ENCODE results near the gene LDB2. TPM values are rescaled to one million over a fixed set of nuclear protein-coding genes. Genes with fewer than 3 reads are reported as not detected.

LDB2 gene
- total RNA-seq, 6 experiments from 2014 or later: 24.2 to 40.4 (median 31.7) TPM

GRCh38 chr4:16608123-16608522 lies 290.3 kb downstream of the LDB2 start:
- Mint-ChIP-seq H3K4me3 (no peak overlapping the region), H3K27me3 (ENCODE audit: insufficient read depth) (no peaks in the 10 kb centered on the region), H3K36me3 (ENCODE audit: low read depth) (no peaks in the 10 kb centered on the region), H3K4me1 (ENCODE audit: low read depth) (peaks cover 27% of the 10 kb centered on the region), H3K9me3 (no peaks in the 10 kb centered on the region), H3K27ac (peak overlapping the region; percentile 25; the same call in 1 of the 2 replicates)
- DNase-seq: peak; percentile 6
- TF ChIP-seq CTCF (IDR thresholded peaks at IDR 0.05): no peak

GRCh38 chr4:16607241-16608066 lies 291.0 kb downstream of the LDB2 start:
- Mint-ChIP-seq H3K4me1 (ENCODE audit: low read depth) (peaks cover 27% of the 10 kb centered on the region), H3K4me3 (no peak overlapping the region), H3K27ac (peak overlapping the region; percentile 32), H3K36me3 (ENCODE audit: low read depth) (no peaks in the 10 kb centered on the region), H3K27me3 (ENCODE audit: insufficient read depth) (no peaks in the 10 kb centered on the region), H3K9me3 (no peaks in the 10 kb centered on the region)
- no peak for DNase-seq
- TF ChIP-seq CTCF (IDR thresholded peaks at IDR 0.05): no peak

- no peak for TF ChIP-seq CTCF (IDR thresholded peaks at IDR 0.05)
- no peak for DNase-seq
- H3K4me1 Mint-ChIP-seq (ENCODE audit: low read depth): peaks cover 27% of the 10 kb centered on the region
- no peaks in the 10 kb centered on the region for H3K27me3 Mint-ChIP-seq (ENCODE audit: insufficient read depth)
- peak overlapping the region; percentile 32 for H3K27ac Mint-ChIP-seq
- no peak overlapping the region for H3K4me3 Mint-ChIP-seq
- no peaks in the 10 kb centered on the region for H3K36me3 Mint-ChIP-seq (ENCODE audit: low read depth)
- H3K9me3 Mint-ChIP-seq: no peaks in the 10 kb centered on the region
These were observed 291.8 kb downstream of the LDB2 start for GRCh38 chr4:16606691-16607090.

GRCh38 chr4:16603178-16603577 lies 295.3 kb downstream of the LDB2 start:
- Mint-ChIP-seq H3K9me3 (no peaks in the 10 kb centered on the region), H3K27ac (no peak overlapping the region), H3K27me3 (ENCODE audit: insufficient read depth) (no peaks in the 10 kb centered on the region), H3K4me1 (ENCODE audit: low read depth) (peaks cover 31% of the 10 kb centered on the region), H3K4me3 (no peak overlapping the region), H3K36me3 (ENCODE audit: low read depth) (peaks cover under 1% of the 10 kb centered on the region)
- TF ChIP-seq CTCF (IDR thresholded peaks at IDR 0.05): no peak
- DNase-seq: no peak

GRCh38 chr4:16598597-16599206 lies 299.7 kb downstream of the LDB2 start:
- Mint-ChIP-seq H3K9me3 (no peaks in the 10 kb centered on the region), H3K27ac (peak overlapping the region; percentile 93), H3K4me3 (no peak overlapping the region), H3K4me1 (ENCODE audit: low read depth) (peaks cover 15% of the 10 kb centered on the region), H3K36me3 (ENCODE audit: low read depth) (peaks cover 5% of the 10 kb centered on the region), H3K27me3 (ENCODE audit: insufficient read depth) (no peaks in the 10 kb centered on the region)
- no peak for TF ChIP-seq CTCF (IDR thresholded peaks at IDR 0.05)
- DNase-seq: no peak
